ENCODE data around the gene STRN3.
"Not testable (repeated sequence)": the region's sequence is repeated elsewhere in the genome, so short reads cannot be mapped to it uniquely, and the experiment has no call there.

Gene STRN3
- 39.3 to 84.4 (median 48.8) reads per million in 4 experiments for total RNA-seq

GRCh38 chr14:31026077-31026449 lies at the start of gene STRN3:
TSS of gene STRN3 (minus strand) at chr14:31026379. CDS start at chr14:31026185, 194 bp downstream.
- DNase-seq, result no peak

- DNase-seq, result no peak
Observed at GRCh38 chr14:31075144-31075543, 49.0 kb upstream of the STRN3 start.

DNA sequence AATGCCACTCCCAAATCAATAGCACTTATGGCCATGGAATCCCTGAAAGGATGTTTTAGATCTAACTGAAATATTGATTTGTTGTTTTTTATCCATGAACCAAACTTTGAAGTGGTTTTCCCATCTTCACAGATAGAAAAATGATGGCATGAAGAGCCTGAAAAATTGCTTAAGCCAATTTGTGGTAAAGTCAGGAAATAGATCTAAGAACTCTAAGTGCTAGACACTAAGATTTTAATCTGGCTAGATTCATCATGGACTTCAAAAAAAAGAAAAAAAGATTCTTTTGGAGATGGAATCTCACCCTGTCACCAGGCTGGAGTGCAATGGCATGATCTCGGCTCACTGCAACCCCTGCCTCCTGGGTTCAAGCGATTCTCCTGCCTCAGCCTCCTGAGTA lies 45.0 kb upstream of the STRN3 start:
- DNase-seq, result no peak

- no peak for DNase-seq
Observed at GRCh38 chr14:31070431-31070830, 44.3 kb upstream of the STRN3 start.

DNA sequence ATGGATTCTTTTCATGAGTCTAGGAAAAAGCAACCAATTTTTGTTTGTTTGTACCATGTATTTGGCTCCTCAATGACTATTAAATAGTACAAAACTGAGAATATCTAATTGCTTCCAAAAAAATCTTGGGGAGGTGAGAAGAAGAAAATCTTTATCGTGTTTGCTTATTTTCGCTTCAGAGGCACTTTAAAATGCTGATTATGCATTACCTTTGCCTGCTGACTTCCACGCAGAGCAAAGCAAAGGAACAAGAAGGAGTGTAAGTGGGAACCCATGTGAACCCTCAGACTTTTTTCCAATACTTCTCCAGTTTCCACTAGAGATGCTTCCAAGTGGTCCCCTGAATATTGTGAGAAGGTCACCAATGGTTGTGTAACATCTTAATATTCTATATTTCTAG lies 43.2 kb upstream of the STRN3 start:
- no peak for DNase-seq

- DNase-seq, result no peak
Observed at GRCh38 chr14:31068235-31068634, 42.1 kb upstream of the STRN3 start.

- DNase-seq, result not testable (repeated sequence)
Observed at GRCh38 chr14:31062908-31063307, 36.7 kb upstream of the STRN3 start.

DNA sequence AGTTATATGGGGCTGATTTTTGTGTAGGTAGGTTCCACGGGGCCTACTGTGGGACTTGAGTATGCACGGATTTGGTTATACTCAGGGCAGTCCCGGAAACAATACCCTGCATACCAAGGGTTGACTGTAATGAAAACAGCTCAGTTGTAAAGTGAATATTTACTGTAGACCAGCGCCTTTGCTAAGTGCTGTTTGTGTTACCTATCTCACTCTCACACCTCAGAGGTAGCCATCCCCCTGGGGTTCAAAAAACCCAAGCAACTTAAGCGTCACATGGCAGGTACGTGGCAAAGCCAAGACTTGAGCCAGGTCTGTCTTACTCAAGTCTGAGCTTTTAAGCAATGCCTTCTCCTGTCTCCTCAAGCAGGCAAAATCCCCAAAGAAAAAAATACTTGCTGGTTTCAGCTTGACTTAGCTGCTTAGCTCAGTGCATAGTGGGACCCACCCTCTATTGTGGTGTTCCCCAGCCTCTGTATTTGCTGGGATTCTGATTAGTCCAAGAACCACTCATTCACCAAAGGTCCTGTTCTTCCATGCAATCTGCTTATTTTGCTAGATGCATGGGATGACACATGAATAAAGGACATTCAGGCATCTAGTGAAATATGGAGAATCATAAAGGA lies 34.2 kb upstream of the STRN3 start:
- no peak for DNase-seq

- DNase-seq, result no peak
Observed at GRCh38 chr14:31059152-31059924, 33.2 kb upstream of the STRN3 start.

DNA sequence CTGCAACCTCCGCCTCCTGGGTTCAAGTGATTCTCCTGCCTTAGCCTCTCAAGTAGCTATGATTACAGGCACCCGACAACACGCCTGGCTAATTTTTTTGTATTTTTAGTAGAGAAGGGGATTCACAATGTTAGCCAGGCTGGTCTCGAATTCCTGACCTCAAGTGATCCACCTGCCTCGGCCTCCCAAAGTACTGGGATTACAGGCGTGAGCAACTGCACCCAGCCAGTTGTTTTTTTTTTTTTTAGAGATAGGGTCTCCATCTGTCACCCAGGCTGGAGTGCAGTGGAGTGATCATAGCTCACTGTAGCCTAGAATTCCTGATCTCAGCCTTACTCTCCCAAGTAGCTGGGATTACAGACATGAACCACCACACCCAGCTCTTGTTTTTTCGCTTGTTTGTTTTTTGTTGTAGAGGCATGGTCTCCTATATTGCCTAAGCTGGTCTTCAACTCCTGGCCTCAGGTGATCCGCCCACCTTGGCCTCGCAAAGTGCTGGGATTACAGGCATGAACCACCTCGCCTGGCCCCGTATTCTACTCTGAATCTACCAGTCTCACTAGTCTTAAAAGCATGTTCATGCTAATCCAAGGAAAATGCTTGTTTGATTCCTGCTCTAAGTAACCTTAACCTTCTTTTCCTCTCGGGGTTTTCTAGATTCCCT lies 31.7 kb upstream of the STRN3 start:
- DNase-seq, result no peak

DNA sequence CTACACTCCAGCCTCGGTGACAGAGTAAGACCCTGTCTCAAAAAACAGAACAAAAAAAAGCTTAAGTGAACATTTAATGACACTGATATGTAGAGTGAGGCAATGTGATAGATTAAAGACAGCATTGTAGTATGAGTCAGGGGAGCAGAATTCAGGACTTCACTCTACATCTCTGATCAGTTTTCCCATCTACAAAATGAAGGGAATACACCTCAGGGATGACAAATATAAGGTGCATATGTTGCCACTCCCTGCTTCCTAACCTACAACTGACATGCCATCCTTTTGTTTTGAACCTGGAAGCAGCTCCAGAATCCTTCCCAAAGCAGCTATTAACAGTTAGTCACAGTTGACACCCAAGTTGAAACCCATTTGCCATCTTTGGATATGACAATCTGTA lies 30.9 kb upstream of the STRN3 start:
- no peak for DNase-seq

DNA sequence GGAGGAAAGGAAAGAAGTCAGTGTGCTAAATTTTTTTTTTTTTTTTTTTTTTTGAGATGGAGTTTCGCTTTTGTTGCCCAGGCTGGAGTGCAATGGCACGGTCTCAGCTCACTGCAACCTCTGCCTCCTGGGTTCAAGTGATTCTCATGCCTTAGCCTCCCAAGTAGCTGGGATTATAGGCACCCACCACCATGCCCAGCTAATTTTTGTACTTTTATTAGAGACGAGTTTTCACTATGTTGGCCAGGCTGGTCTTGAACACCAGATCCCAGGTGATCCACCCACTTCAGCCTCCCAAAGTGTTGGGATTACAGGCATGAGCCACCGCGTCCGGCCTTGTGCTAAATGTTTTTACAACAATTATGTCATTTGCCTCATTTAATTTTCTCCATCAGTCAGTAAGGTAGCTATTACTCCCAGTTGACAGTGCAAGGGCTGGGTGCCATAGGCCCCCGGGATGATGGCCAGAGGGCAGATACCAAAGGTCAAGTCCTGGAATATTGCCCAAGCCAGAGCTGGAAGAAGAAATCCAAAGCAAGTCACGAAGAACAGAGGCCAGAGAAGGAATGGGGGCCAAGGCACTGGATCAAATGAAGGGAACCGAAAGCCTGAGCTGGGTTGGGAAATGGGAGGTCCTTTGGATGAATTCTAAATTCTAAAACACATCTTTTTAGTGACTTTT lies 26.9 kb upstream of the STRN3 start:
- not testable (repeated sequence) for DNase-seq

GRCh38 chr14:31051511-31051910 lies 25.3 kb upstream of the STRN3 start:
- DNase-seq, result no peak

DNA sequence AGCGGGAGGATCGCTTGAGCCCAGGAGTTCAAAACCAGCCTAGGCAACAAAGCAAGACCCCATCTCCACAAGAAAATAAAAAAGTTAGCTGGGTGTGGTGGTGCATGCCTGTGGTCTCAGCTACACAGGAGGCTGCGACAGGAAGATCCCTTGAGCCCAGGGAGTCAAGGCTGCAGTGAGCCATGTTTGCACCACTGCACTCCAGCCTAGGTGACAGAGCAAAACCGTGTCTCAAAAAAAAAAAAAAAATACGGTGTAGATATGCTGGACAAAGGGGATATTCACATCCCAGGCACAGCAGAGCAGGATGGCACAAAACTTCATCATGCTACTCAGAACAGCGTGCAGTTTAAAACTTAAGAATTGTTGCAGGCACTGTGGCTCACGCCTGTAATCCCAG lies 24.8 kb upstream of the STRN3 start:
- no peak for DNase-seq

- no peak for DNase-seq
Observed at GRCh38 chr14:31047503-31047902, 21.3 kb upstream of the STRN3 start.

DNA sequence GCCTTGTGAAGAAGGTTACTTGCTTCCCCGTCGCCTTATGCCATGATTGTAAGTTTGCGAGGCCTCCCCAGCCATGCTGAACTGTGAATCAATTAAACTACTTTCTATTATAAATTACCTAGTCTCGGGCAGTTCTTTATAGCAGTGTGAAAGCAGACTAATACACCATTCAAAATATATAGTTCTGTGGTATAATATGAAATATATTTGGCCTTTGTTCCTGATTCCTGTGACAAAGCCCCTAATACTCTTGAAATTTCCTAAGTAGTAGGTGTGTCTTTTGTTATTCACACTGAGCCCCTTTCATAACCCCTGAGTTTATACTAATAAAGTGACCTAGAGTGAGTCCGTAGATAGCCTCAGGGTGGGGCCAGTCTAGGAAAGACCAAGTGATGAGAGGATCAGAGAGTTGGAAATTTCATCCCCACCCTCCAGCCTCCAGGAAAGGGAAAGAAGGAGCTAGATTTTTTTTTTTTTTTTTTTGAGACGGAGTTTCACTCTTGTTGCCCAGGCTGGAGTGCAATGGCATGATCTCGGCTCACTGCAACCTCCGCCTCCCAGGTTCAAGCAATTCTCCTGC lies 19.4 kb upstream of the STRN3 start:
- no peak for DNase-seq

GRCh38 chr14:31043379-31043778 lies 17.2 kb upstream of the STRN3 start:
- DNase-seq, result no peak

DNA sequence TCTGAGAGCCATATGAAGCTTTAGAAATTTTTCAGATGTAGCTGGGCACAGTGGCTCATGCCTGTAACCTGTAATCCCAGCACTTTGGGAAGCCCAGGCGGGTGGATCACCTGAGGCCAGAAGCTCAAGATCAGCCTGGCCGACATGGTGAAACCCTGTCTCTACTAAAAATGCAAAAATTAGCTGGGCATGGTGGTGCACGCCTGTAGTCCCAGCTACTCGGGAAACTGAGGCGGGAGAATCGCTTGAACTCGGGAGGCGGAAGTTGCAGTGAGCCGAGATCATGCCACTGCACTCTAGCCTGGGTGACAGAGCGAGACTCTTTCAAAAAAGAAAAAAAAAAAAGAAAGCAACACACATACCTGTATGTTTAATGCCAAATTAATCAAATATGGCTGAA lies 16.7 kb upstream of the STRN3 start:
- not testable (repeated sequence) for DNase-seq

DNA sequence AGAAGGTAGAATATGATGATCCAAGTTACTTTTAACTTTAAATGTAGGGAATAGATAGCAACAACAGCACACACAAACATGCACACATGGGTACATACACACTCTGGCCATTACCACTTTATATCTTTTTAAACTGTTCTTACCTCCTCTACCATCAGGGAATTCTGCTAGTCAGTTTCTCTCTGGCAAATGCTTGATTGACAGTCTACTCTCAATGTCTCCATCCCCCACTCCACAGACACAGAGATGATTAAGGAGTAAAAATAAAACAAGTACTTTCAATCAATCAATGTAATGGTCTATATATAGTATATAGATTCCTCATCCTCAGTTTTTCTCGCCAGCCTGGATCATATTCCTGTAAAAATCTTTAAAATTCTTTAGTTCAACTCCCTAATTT lies 16.1 kb upstream of the STRN3 start:
- no peak for DNase-seq

DNA sequence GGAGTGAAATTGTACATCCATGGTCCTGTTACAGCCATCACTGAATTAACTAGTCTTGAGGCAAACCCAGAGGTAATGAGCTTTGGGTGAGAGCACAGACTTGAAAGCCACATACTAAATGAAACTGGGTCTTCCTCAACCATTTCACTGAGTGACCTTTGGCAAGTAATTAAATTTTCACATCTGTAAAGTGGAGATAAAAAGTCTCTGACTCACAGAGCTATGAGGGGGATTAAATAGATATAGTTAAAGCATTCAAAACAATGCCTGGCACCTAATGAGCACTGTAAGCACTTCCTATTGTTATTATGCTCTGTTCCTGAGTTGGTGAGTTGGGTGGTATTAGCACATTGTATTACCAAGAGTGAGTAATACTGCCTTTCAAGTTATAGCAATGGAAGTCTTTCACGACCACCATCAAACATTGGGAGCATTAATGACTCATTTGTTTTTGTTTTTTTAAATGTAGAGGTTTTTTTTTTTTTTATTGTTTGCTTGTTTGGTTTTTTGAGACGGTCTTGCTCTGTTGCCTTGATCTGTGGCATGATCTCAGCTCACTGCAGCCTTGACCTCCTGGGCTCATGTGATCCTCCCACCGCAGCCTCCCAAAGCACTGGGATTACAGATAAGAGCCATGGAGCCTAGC lies 12.5 kb upstream of the STRN3 start:
- DNase-seq, result no peak

DNA sequence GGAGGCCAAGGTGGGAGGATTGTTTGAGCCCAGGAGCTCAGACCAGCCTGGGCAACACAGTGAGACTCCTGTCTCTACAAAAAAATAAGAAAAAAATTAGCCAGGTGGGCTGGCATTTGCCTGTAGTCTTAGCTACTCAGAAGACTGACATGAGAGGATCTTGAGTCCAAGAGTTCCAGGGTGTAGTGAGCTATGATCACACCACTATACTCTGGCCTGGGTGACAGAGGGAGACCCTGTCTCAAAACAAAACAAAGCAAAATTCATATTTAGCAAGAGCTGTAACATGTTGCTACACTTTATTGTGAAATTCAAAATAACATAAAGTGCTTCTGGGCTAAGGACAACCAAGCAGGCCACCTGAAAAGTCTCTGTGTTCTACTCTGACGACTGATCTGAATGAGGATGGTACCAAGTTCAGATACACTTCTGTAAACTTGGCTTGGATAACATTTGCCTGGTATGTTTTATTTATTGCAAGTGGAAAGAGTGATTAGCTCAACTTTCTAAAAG lies 11.6 kb upstream of the STRN3 start:
- DNase-seq, result no peak

GRCh38 chr14:31036552-31036951 lies 10.4 kb upstream of the STRN3 start:
- DNase-seq, result no peak
